Activated CD4-positive, alpha-beta T cell treated with anti-CD3 and anti-CD28 coated beads for 48 hours (primary cell): ENCODE results near the gene PTPRN2.

Experiments
- DNase-seq: peaks from one replicate; pipeline ENCODE4 v3.0.0-alpha.2; 2020

PTPRN2 gene

GRCh38 chr7:157723205-157723604, 864.4 kb downstream of the PTPRN2 start:
- no peak for DNase-seq

- no peak for DNase-seq
These were observed 865.2 kb downstream of the PTPRN2 start for GRCh38 chr7:157722137-157723060.

DNA sequence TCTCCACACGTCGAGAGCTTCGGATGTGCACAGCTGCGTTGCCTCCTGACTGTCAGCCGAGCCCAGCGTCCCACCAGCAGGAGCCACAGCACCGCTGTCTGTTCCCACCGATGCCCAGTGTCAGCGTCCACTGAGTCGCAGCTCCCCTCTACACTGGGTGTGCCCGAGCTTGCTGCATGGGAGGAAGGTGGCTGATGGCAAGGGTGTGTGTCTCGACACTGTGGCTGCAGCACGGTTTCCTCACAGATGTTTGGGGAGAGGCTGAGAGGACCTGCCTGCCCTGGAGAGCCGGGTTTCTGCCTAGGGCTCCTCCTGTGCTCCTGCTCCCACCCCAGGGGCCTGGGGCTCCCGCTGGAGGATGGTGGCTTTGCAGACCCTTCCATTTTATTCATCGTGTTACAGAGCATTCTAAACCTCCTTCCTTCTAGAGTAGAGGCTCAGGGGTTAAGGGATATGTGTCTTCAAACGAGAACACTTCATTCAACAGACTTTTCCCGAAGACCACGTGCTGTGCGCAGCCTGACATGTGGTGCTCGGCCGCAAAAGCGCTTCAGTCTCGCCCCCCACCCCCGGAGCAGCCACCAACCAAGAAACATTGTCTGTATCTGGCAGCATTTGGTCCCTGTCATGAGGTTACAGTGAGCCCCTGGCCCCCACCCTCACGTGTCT, 866.0 kb downstream of the PTPRN2 start:
- no peak for DNase-seq

DNA sequence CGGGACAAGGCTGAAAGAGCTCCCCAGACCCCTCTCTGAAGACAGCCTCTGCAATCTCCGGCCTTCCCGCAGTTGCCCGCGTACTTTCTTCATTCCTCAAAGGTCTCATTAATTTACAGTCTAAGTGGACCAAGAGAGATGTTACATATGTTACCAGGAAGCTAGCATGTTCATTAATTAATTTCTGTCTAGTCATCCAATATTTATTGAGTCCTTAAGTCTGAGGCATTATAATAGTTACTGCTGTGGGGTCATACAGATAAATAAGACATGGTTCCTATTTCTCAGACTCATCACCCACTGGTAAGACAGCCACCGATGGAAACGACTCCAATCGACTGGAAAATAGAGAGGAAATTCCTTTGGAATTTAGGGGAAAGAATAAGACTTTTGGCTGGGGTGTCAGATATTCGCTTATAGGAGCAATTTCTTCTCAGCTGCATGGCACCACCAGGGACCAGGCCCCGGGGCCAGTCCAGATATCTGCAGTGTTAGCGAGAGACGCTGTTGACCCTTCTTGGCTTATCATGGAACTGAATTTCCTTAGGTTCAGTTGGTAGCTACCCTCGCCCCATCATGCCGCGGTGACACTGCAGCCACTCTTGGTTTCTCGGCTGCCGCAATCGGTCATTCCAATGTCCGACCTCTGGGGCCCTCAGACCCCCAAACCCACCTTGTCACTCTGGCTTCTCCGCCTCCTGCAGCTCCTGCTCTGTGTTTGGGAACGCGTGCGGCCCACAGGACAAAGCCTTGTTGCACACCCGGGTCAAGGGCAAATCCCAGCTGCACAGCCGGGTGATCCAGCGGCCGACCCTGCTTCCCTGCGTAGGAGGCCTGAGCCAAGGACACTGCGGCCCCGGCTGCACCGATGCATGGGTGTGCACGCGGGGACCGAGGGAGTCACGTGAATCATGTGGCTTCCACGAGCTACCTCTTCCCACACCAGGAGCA, 867.6 kb downstream of the PTPRN2 start:
- no peak for DNase-seq

DNA sequence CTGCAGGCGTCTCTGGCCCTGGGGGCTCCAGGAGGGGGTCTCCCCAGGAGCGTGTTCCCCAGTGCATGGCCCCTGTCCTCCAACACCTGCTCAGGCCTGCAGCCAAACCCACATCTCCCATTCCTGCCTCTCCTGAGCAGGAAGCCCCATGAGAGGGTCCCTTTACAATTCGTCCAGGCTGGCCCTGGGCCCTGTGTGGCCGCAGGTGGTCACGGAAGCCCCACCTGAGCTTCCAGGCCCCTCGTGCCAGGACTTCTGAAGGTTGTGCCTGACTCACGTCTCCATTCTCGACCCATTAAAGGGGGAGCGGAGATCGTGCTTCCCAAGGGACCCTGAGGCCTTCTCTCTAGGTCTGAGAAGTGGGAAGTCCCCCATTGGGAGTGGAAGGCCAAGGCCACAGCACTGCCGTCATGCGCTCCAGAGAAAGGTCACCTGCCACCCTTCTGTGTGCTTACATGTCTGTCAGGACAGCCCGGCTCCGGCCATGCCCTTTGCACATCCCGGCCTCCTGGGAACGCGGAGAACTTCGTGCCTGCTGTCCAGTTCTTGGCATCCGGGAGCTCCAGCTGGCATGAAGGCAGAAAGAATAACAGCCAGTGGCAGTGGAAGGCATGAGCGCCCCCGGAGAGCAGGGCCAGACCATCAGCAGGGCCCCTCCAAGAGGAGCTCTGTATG, 868.5 kb downstream of the PTPRN2 start:
- no peak for DNase-seq

DNA sequence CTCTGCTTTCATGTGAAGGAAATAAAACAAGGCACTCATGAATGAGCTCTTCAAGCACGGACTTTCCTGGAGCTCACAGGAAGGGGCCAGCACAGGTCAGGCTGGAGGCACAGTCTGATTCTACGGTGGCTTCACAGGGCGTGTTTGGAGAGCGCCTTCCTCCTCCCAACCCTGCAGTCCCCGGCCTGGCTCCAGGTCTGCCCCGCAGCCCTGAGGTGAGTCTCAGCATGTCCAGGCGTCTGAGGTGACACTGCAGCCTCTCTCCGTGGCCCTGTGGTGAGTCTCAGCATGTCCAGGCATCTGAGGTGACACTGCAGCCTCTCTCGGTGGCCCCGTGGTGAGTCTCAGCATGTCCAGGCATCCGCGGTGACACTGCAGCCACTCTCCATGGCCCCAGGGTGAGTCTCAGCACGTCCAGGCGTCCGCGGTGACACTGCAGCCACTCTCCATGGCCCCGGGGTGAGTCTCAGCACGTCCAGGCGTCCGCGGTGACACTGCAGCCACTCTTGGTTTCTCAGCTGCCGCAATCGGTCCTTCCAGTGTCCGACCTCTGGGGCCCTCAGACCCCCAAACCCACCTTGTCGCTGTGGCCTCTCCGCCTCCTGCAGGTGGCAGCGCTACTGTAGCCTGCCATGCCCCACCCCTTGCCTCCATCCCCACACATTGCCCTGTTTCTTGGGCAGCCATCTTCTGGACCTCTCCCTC, 869.2 kb downstream of the PTPRN2 start:
- no peak for DNase-seq

DNA sequence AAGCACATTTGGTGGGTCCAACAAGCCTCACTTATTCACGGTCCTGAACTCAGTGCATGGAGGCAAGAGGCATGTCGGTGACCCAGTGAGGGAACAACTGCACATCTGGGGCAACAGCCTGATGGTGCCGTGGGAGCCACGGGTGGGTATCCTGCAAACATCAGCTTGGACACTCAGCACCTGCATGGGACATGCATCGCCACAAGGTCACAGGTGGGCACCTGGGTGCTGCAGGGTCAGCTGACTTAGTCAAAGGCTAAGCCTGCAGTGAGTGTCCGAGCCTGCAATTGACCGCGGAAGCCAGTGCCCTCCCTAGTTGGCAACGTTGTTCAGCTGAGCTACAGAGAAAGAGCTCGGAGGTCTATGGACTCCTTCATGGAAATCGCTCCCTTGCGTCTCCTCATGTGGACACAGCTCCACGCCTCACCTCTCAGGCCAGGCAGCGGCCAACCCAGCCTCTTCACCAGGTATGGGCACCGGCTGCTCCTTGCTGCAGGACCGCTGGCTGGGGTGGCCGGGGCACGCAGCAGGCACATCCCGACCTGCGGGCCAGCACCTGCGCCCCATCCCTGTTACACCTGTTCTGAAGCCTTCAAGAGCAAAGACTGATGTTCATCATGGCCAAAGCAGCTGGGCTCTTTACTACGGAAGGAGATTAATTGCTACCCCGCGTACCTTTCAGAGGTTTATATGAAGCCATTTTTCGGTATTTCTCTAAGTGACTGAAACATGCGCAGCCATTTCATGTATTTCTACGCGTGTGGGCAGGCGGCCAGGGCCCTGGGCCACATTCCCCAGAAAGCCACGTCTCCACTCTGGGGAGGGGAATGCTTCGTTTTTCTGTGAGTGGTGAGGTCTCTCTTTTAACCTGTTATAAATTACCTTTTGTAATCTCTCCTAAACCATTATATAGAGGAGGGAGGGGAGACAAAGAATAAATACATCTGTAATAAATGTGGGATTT, 870.1 kb downstream of the PTPRN2 start:
- no peak for DNase-seq

DNA sequence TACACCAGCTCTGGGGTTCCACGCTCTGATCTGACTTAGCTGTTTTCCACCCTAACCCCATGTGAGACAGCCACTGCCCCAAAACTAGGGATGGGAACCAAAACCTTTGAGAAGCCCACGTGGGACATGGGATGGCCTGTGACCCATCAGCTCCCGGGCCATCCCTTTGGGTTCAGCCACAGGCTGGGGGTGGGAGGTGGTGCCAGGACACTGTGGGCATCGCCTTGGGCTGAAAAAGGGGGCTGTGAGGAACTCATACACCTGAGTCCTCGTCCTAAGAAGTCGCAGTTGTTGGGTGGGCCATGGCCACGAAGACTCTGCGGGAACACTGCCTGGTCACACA, 871.7 kb downstream of the PTPRN2 start:
- DNase-seq = no peak

DNA sequence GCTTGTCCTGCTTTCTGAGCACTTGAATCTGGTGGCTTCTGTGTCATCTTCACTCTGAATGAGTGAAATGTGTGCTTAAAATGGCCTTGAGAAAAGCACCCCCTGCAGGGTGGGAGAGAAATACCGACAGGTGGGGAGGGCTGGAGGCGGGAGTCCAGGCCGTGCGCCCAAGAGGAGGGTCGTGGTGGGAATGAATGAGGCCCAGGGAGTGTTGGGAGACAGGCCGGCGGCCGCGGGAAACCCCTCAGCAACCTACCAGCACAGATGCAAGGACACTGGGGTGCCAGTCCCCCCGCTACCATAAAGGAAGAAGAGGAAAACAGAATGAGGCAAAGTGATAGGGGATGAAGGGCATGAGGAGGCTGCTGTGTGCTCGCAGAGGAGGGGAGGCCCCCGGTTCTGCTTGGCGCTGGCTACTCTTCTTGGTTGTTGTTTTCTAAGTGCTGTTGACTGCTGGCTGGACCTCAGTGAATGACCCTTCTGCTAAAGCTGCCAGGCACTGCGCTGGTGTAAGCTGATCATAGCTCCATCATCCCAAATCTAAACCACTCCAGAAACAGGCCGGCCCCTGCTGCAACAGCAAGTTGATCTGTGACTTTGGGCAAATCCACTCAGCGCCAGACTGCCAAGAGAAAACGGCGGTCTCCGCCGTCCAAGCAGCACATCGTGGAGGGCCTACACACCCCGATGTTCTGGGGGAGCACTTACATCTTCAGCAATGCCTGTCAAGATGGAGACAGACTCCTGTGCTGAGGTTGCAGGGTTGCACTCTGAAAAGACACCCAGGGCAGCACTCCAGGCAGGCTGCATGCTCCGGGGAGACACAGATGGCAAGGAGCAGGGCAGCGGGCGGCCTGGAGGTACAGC, 872.3 kb downstream of the PTPRN2 start:
- no peak for DNase-seq

DNA sequence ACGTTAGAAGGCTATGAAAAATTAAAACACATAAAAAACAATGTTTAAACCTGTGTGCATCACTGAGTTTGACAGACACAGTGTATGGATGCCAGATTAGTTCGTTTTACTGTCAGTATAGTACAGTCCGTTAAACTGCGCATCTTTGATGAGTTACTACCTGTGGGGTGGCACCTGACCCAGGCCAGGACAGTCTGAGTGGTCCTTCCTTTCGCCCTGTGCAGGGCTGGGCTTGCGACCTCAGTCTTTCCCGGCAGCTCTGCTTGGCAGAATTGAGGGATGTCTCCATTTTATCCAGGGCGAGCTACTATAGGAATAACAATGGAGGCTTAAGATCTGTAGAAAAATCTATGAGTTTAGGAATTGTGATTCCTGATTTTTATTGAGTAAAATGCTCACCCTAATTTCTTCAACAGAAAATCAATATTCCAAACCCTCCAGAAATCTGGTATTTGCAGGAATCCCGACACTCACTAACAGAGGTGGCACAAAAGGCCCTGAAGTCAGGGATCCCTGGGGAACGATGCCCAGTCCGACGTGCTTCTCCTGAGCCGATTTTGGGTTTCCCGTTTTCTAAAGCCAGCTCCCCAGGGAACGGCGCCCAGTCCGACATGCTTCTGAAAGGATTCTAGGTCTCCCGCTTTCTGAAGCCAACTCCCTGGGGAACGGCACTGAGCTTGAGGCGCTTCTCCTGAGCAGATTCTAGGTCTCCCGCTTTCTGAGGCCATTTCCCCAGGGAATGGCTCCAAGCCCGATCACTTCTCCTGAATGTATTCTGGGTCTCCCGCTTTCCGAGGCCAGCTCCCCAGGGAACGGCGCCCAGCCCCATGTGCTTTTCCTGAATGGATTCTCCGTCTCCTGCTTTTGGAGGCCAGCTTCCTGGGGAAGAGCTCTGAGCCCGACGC, 873.2 kb downstream of the PTPRN2 start:
- no peak for DNase-seq

DNA sequence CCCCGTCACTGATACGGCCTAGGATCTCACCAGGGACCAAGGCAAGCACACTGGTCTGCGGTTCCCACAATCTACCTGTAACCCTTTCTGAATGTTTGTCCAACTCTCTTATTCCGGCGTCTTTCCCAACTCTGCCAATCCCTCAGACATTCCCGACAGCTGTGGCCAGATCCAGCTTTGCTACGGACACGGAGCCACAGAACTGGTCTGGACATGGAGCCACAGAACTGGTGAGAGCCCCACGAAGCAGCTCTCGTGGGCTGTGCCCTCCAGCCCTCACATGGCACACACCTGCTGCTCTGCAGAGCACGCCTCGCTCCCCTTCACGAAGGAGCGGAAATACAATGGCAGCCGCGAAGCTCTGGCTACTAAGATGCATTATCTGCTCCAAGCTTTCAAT, 874.0 kb downstream of the PTPRN2 start:
- no peak for DNase-seq

DNA sequence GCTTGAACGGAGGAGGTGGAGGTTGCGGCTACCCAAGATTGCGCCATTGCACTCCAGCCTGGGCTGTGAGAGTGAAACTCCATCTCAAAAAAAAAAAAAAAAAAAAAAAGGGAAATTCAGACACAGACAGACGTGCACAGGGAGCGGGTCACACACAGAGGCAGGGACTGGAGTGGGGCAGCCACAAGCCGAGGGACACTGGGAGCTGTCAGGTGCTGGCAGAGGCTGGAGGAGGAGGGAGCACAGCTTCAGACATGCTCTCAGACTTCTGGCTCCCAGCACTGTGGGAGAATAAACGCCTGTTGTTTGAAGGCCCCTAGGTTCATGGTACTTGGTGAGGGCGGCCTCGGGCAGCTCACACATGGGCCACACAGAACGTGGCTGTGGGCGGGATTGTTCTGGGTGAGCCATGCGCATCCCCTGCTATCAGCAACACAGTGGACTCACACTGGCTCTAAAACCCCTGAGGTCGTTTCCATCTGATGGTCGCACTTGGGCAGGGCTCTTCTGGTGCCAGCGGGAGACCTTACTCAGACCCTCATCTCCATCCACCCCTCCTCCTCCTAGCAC, 874.9 kb downstream of the PTPRN2 start:
- no peak for DNase-seq

GRCh38 chr7:157711353-157711888, 876.2 kb downstream of the PTPRN2 start:
- no peak for DNase-seq

DNA sequence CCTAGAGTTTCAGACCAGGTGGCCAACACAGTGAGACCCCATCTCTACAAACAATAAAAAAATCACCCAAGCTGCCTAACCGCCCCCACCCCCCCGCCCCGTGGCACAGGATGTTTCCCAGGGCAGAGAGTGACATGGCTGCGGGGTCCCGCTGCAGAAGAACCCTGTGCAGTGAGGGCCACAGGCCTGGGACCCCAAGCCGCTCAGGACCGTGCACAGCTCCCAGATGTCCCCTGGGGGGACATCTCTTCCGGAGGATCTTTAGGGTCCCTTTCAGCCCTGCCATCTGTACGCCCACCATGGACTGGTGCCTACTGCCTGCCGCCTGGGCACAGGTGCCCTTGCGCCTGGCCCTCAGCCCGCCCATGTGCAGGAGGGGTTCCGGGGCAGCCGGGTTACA, 877.2 kb downstream of the PTPRN2 start:
- no peak for DNase-seq

DNA sequence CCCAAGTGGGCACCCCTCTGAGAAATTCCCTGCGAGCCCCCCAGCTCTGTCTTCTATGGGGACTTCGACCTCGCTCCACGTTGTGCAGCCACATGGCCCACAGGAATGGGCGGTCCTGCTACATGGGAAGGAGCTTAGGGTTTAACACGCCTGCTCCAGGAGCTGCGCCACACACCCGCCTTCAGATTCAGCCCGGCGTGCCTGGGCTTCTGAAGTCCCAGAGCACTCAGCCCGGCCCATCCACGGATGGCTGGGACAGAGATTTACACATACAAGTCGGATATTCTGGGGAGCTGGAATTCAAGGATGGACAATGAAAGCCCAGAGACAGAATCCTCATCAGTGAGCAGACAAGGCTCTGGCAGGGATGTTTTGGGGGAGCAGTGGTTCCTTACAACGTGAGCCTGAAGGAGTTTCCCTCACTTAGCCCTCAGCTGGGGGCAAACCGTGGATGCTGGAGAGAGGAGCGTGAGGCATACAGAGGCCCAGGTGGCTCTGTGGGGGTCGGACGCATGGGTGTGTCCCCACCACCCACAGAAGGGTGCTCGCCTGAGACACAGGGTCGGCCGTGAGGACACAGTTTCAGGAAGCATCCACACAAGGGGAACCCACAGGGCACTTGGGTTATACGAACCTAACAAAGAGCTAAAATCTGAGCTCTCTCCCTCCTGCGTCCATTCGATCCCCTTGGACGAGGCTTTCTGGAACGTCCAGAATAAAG, 877.9 kb downstream of the PTPRN2 start:
- DNase-seq = no peak

DNA sequence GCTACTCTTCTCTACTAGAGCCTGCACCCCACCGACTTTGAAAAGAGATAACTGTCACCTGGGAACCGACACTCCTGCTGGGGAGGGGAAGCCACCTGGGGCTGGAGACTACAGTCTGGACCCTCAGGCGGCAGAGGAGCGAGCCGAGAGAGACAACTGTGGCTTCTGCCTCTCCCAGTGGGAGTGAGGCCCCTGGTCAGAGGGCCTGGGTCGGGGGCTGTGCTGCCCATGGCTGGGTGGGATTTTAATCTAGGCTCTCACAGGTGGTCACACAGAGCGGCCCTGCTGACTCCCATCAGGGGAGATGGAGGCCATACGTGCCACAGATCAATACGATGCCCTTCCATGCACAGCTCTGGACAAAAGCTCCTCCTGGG, 878.7 kb downstream of the PTPRN2 start:
- no peak for DNase-seq
